CD4-positive, alpha-beta T cell (primary cell): ENCODE results near the gene COL18A1. TPM values are rescaled to one million over a fixed set of nuclear protein-coding genes. Genes with fewer than 3 reads are reported as not detected.

Source experiments
- ATAC-seq: fragments of 200-7000 bp; cut with Tn5 transposase; one replicate; pipeline ENCODE4 v1.10.0; 2022; ENCODE audit warnings: mild to moderate bottlenecking; ENCODE audit not compliant: poor library complexity
- CTCF ChIA-PET: fragments of 350-600 bp; sonication (Branson Sonifier 250); formaldehyde crosslinking; loops from one replicate; lab custom pipeline; 2021; ENCODE audit warnings: antibody characterized with exemption, inconsistent platforms; lab: Charles Lee
- POLR2A ChIA-PET: fragments of 350-600 bp; sonication (Branson Sonifier 250); formaldehyde crosslinking; loops from one replicate; lab custom pipeline; 2021; ENCODE audit warnings: antibody characterized with exemption, inconsistent platforms; lab: Charles Lee
- DNase-seq, 14 experiments: peaks; one replicate each; pipeline ENCODE4 v3.0.0-alpha.2; 2013 to 2020; ENCODE audit warnings: mixed read lengths in 2 of 14
- H3K27ac ChIP-seq, 2 donors: one replicate each; pipeline versions ENCODE4 v1.5.1 to v1.7.0; 2013; ENCODE audit warnings: low read length in 2 of 2, low read depth in 1 of 2, mild to moderate bottlenecking in 1 of 2
- H3K27me3 ChIP-seq, 2 experiments: 1 replicate in 1 of 2; 2 replicates in 1 of 2; pipeline versions ENCODE4 v1.6.1 to v1.7.0; 2013; ENCODE audit warnings: low read length in 2 of 2, control low read depth in 1 of 2, mild to moderate bottlenecking in 1 of 2, moderate library complexity in 1 of 2; ENCODE audit not compliant: insufficient read depth in 2 of 2, control insufficient read depth in 1 of 2
- H3K36me3 ChIP-seq: one replicate; pipeline ENCODE4 v1.6.1; 2013; ENCODE audit warnings: low read length, control low read depth; ENCODE audit not compliant: insufficient read depth
- H3K4me1 ChIP-seq: one replicate; pipeline ENCODE4 v1.6.1; 2013; ENCODE audit warnings: low read length, control low read depth; ENCODE audit not compliant: insufficient read depth
- H3K4me3 ChIP-seq: one replicate; pipeline ENCODE4 v1.5.1; 2013; ENCODE audit warnings: mild to moderate bottlenecking, low read length, moderate library complexity
- H3K9me3 ChIP-seq, 2 experiments: 1 replicate in 1 of 2; 2 replicates in 1 of 2; pipeline versions ENCODE4 v1.6.1 to v1.7.0; 2013; ENCODE audit warnings: low read length in 2 of 2, mild to moderate bottlenecking in 2 of 2, control low read depth in 1 of 2, moderate library complexity in 1 of 2; ENCODE audit not compliant: control insufficient read depth in 1 of 2, insufficient read depth in 1 of 2
- H3K27ac Mint-ChIP-seq: one replicate; pipeline ENCODE4 v1.8.0; 2020; ENCODE audit warnings: mixed read lengths
- H3K27me3 Mint-ChIP-seq: one replicate; pipeline ENCODE4 v1.8.0; 2021; ENCODE audit warnings: mixed read lengths
- H3K36me3 Mint-ChIP-seq: one replicate; pipeline ENCODE4 v1.8.0; 2021; ENCODE audit warnings: low read depth, mixed read lengths
- H3K4me1 Mint-ChIP-seq: one replicate; pipeline ENCODE4 v1.8.0; 2021; ENCODE audit warnings: low read depth, mixed read lengths
- H3K4me3 Mint-ChIP-seq: one replicate; pipeline ENCODE4 v1.8.0; 2020; ENCODE audit warnings: mild to moderate bottlenecking, mixed read lengths
- H3K9me3 Mint-ChIP-seq: one replicate; pipeline ENCODE4 v1.8.0; 2020; ENCODE audit warnings: mixed read lengths
- CTCF ChIP-seq: fragments of 200-600 bp; IDR thresholded peaks from one replicate; pipeline ENCODE4 v1.8.0; 2022; ENCODE audit warnings: antibody characterized with exemption, mild to moderate bottlenecking
- intact Hi-C, 2 experiments: fragments of 100-400 bp; cut with DNase I in 1 of 2; cut with micrococcal nuclease in 1 of 2; formaldehyde crosslinking; loops; one replicate each; pipeline versions ENCODE4 v1.15.1 to v1.9.0; 2023 to 2025; cut with DNase I, micrococcal nuclease
- total RNA-seq, 174 experiments: library from RNA in 2 of 174; stranded (reverse) in 2 of 174; gene quantifications; one replicate each; pipeline ENCODE4 v1.2.3 and lab custom pipeline; 2021 to 2026

Gene COL18A1
- total RNA-seq, 2 experiments from 2014 or later, result 15.2 to 16.0 TPM

DNA sequence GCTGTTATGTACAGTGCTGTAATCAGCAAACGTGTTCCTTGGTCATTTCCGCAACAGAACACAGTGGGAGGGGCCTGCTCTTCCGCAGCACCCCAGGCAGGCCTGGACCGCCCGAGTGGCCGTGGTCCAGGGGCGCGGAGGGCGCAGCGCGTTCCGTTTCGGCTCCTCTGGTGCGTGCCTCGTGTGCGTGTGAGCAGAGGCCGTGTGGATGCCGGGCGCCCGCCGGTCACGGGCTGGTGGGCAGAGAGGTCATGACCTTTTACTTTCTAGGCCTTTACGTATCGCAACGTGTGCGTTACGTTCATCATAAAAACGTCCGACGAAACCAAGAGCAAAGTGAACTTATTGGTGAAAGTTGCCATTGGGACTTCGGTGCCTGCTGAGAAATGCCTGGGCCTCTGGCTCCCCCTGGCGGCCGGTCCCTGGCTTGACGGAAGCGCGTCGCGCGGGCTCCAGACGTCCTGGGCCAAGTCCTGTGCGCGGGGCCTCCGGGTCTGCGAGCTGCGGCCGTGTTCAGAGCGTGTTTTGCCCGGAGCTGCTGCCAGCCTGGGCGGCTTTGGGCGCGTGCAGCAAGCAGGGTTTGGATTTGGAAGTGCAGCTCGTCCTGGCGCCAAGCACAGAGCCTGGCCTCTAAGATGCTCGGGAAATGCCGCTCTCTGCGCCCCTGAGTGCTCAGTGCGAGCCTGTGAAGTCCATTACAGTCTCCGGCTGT lies 34.4 kb downstream of the COL18A1 start:
- Histone ChIP-seq H3K4me3 (peak overlapping the region; percentile 38), H3K4me1 (peaks cover 21% of the 10 kb centered on the region), H3K27me3 (peaks cover 0 to 2% of the 10 kb centered on the region in 2 experiments), H3K9me3 (peaks cover 0 to 19% of the 10 kb centered on the region in 2 experiments), H3K36me3 (no peaks in the 10 kb centered on the region), H3K27ac (no peak overlapping the region)
- Mint-ChIP-seq H3K36me3 (no peaks in the 10 kb centered on the region), H3K4me1 (peaks cover 21% of the 10 kb centered on the region), H3K4me3 (peak overlapping the region; percentile 74), H3K27ac (peak overlapping the region; percentile 73), H3K27me3 (peaks cover 8% of the 10 kb centered on the region), H3K9me3 (no peaks in the 10 kb centered on the region)
- peak; percentile 73 to 92 (median 84) for DNase-seq
- ChIA-PET CTCF (interaction anchor here (0.6 to 1.7 kb wide), 4 partner anchors 39 to 287 kb away, joined by 3 to 8 read pairs (median 3); partner anchors contain the start of gene POFUT2), POLR2A (no interaction called here)
- peak; percentile 91 for TF ChIP-seq CTCF
- peak; percentile 85 for ATAC-seq
- intact Hi-C loops, result loop anchor here (1.0 to 10.0 kb wide), 6 partner anchors 85 to 381 kb away; no protein-coding TSS in a partner anchor

DNA sequence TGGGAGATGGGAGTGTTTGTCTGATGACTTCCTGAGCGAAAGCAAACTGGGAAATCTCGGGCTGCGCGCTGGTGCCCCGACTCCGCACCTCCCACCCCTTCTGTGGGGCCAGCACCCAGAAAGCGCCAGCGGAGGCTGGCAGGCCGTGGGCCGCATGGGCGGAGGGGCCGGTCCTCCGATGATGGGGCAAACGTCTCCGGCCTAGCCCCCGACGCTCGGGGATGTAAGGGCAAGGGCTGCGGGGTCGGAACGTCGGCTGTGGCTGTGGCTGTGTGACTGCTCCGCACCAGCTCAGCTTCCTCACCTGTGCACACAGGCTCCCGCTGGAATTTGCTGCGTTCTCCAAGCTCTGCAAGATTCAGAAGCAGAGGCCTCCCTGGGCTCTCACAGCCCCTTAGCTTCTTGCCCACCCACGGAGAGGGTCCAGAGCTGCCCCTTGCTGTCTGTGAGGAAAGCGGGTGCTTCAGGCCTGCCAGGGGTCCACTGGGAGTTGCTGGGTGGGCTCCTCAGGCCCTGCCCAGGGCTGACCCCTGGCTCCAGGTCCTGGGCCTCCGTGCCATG lies 35.0 kb downstream of the COL18A1 start:
- Mint-ChIP-seq H3K4me3 (no peak overlapping the region), H3K27me3 (peaks cover 5% of the 10 kb centered on the region), H3K36me3 (no peaks in the 10 kb centered on the region), H3K9me3 (no peaks in the 10 kb centered on the region), H3K27ac (no peak overlapping the region), H3K4me1 (peaks cover 21% of the 10 kb centered on the region)
- Histone ChIP-seq H3K27me3 (peaks cover 0 to 2% of the 10 kb centered on the region in 2 experiments), H3K4me3 (no peak overlapping the region), H3K27ac (no peak overlapping the region), H3K4me1 (peaks cover 21% of the 10 kb centered on the region), H3K36me3 (no peaks in the 10 kb centered on the region), H3K9me3 (peaks cover 0 to 19% of the 10 kb centered on the region in 2 experiments)
- POLR2A ChIA-PET, result no interaction called here
- CTCF ChIA-PET, result interaction anchor here (0.6 to 1.7 kb wide), 4 partner anchors 39 to 288 kb away, joined by 3 to 8 read pairs (median 3); partner anchors contain the start of gene POFUT2
- DNase-seq (peak in 1 of 14 experiments; percentile 40), ATAC-seq (no peak)
- intact Hi-C loops, result loop anchor here (1.0 to 10.0 kb wide), 7 partner anchors 85 to 485 kb away; no protein-coding TSS in a partner anchor
- TF ChIP-seq CTCF, result no peak

- Histone ChIP-seq H3K27me3 (peaks cover 0 to 2% of the 10 kb centered on the region in 2 experiments), H3K9me3 (peaks cover 0 to 15% of the 10 kb centered on the region in 2 experiments), H3K4me1 (peaks cover 21% of the 10 kb centered on the region), H3K36me3 (no peaks in the 10 kb centered on the region), H3K27ac (no peak overlapping the region), H3K4me3 (no peak overlapping the region)
- H3K4me3 Mint-ChIP-seq, result no peak overlapping the region
- CTCF ChIA-PET, result no interaction called here
- peaks cover 18% of the 10 kb centered on the region for H3K4me1 Mint-ChIP-seq
- H3K9me3 Mint-ChIP-seq, result no peaks in the 10 kb centered on the region
- no peak for TF ChIP-seq CTCF
- H3K27me3 Mint-ChIP-seq, result peaks cover 5% of the 10 kb centered on the region
- H3K36me3 Mint-ChIP-seq, result no peaks in the 10 kb centered on the region
- H3K27ac Mint-ChIP-seq, result no peak overlapping the region
- intact Hi-C loops, result loop anchor here in 1 of 2 experiments (10.0 kb wide), 1 partner anchor 486 kb away; no protein-coding TSS in a partner anchor
- no peak for ATAC-seq
- no peak for DNase-seq
- POLR2A ChIA-PET, result no interaction called here
These were observed 35.9 kb downstream of the COL18A1 start for GRCh38 chr21:45440736-45441350.
